Testis (tissue), 3 donors: ENCODE data around the gene DLL4. TPM values are rescaled to one million over a fixed set of nuclear protein-coding genes. Genes with fewer than 3 reads are reported as not detected.

Experiments
- DNase-seq: peaks from one replicate; pipeline ENCODE4 v3.0.0-alpha.2; 2019
- H3K27ac ChIP-seq, 2 donors: fragments of 200-600 bp; sonication (generic); one replicate each; pipeline ENCODE4 v1.5.1; 2019
- H3K27me3 ChIP-seq: fragments of 200-600 bp; sonication (generic); one replicate; pipeline ENCODE4 v1.5.1; 2019
- H3K36me3 ChIP-seq: fragments of 200-600 bp; sonication (generic); one replicate; pipeline ENCODE4 v1.5.1; 2017; ENCODE audit warnings: low read depth; ENCODE audit errors: missing control alignments
- H3K4me1 ChIP-seq: fragments of 200-600 bp; sonication (generic); one replicate; pipeline ENCODE4 v1.5.1; 2019
- H3K4me3 ChIP-seq, 2 donors: fragments of 200-600 bp; sonication (generic); one replicate each; pipeline ENCODE4 v1.5.1; 2017 to 2019
- H3K9me3 ChIP-seq: fragments of 200-600 bp; sonication (generic); one replicate; pipeline ENCODE4 v1.5.1; 2017
- POLR2A ChIP-seq: fragments of 450-650 bp; IDR thresholded peaks from one replicate; pipeline ENCODE4 v1.6.1; 2017; ENCODE audit warnings: antibody characterized with exemption, mild to moderate bottlenecking, moderate library complexity
- WGBS, 2 donors: methylation state at CpG; one replicate each; pipeline ENCODE4 v1.1.5; 2018; 5-methylcytosine and 5-hydroxymethylcytosine counted together
- intact Hi-C: fragments of 100-400 bp; cut with DNase I; formaldehyde crosslinking; loops from one replicate; pipeline ENCODE4 v1.15.1; 2023; ENCODE audit warnings: low total_unique reads
- polyA plus RNA-seq: library from polyadenylated mRNA; stranded (reverse); fragments of 350-450 nt; fragmentation: Illumina TruSeq; extraction: RNeasy Lipid Tissue Mini Kit (QIAGEN cat#74804); gene quantifications from one replicate; pipeline ENCODE4 v1.2.3, GENCODE V29; 2014; ENCODE audit warnings: low read depth, low replicate concordance; ENCODE audit not compliant: insufficient read depth
- total RNA-seq, 2 donors: library from RNA; depleted of rRNA; stranded (reverse); fragments of >200 nt; gene quantifications; one replicate each; pipeline ENCODE4 v1.2.3, GENCODE V29; 2016
- TF ChIP-seq, protein P1 (sequence below), 3 experiments: fragments of 450-650 bp in 2 of 3; fragments of 200-600 bp in 1 of 3; sonication (generic) in 1 of 3; IDR thresholded peaks; one replicate each; pipeline ENCODE4 v1.5.1; 2016 to 2019; ENCODE audit warnings: antibody characterized with exemption in 3 of 3, mild to moderate bottlenecking in 2 of 3, moderate library complexity in 1 of 3

The DLL4 gene
- total and polyA plus RNA-seq, 3 donors from 2014 or later, result 2.0 to 3.9 (median 3.5) TPM

DNA sequence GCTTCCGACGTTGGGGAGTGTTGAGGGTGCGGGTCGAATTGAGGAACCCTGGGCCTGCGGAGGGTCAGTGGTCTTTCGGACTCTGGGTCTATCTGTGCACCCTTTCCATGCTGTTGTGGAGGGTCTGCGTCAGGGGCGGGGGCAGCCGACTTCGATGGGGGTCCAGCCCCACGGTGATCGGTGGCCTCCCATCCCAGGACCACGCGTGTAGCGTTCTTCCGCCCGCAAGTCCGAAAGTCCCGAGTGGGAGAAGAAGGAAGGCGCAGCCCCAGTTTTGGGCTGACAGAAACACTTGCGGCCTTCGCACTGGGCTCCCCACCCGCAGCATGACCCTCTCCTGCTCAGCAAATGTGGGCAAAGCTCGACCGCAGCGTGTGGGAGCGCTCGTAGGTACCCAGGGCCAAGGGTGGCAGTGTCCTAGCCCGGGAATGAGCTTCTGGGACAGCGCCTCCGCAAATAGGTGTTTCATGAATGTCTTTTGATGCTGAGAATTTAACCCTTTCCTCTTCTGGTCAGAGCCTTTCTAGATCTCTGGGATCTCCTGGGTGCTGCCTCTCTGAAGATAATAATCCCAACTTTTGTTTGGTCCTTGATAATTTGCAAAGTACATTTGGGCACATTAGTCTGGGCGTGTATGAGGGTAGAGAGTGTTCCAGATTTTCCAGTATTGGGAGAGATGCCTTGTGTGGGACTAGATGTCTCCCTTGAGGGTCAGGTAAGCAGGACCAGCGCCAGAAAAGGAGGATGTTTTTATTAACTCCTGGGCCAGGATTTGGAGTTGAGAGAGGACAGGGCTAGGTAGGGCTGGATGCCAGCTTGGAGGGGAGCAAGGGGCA, 2.3 kb upstream of the DLL4 start:
- Histone ChIP-seq H3K9me3 (no peaks in the 10 kb centered on the region), H3K36me3 (no peaks in the 10 kb centered on the region), H3K4me3 (no peak overlapping the region), H3K27me3 (no peaks in the 10 kb centered on the region), H3K4me1 (peaks cover 45% of the 10 kb centered on the region), H3K27ac (no peak overlapping the region)
- TF ChIP-seq POLR2A, result no peak
- TF ChIP-seq, protein P1, sequence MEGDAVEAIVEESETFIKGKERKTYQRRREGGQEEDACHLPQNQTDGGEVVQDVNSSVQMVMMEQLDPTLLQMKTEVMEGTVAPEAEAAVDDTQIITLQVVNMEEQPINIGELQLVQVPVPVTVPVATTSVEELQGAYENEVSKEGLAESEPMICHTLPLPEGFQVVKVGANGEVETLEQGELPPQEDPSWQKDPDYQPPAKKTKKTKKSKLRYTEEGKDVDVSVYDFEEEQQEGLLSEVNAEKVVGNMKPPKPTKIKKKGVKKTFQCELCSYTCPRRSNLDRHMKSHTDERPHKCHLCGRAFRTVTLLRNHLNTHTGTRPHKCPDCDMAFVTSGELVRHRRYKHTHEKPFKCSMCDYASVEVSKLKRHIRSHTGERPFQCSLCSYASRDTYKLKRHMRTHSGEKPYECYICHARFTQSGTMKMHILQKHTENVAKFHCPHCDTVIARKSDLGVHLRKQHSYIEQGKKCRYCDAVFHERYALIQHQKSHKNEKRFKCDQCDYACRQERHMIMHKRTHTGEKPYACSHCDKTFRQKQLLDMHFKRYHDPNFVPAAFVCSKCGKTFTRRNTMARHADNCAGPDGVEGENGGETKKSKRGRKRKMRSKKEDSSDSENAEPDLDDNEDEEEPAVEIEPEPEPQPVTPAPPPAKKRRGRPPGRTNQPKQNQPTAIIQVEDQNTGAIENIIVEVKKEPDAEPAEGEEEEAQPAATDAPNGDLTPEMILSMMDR (IDR thresholded peaks at IDR 0.05), result no peak
- intact Hi-C loops, result no loop called here
- 18 to 39% methylated on average over 15 to 33 of the region's 33 CpGs for WGBS, 2 donors
- no peak for DNase-seq

DNA sequence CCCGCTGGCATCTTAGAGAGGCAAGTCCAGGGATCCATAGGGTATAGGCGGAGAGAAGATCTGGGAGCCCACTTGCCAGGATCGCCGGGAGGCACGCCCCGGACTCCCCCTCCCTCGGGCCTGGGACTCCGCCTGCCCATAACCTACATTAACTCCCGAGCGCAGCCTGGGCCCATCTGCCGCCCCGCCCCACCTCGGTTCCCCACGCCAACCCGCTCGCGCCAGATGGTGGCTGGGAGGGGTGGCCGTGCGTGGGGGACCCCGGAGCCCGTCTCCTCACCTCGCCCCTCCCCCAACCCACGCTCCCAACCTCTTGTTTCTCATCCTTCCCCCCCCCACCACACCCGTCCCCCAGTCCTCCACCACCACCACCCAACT, 1.7 kb upstream of the DLL4 start:
- Histone ChIP-seq H3K27ac (no peak overlapping the region), H3K36me3 (no peaks in the 10 kb centered on the region), H3K27me3 (no peaks in the 10 kb centered on the region), H3K4me3 (no peak overlapping the region), H3K9me3 (no peaks in the 10 kb centered on the region), H3K4me1 (peaks cover 45% of the 10 kb centered on the region)
- intact Hi-C loops, result no loop called here
- DNase-seq, result no peak
- WGBS, 2 donors, result 7 to 13% methylated on average over 4 to 24 of the region's 24 CpGs
- TF ChIP-seq, protein P1 (IDR thresholded peaks at IDR 0.05), result no peak
- TF ChIP-seq POLR2A, result no peak

DNA sequence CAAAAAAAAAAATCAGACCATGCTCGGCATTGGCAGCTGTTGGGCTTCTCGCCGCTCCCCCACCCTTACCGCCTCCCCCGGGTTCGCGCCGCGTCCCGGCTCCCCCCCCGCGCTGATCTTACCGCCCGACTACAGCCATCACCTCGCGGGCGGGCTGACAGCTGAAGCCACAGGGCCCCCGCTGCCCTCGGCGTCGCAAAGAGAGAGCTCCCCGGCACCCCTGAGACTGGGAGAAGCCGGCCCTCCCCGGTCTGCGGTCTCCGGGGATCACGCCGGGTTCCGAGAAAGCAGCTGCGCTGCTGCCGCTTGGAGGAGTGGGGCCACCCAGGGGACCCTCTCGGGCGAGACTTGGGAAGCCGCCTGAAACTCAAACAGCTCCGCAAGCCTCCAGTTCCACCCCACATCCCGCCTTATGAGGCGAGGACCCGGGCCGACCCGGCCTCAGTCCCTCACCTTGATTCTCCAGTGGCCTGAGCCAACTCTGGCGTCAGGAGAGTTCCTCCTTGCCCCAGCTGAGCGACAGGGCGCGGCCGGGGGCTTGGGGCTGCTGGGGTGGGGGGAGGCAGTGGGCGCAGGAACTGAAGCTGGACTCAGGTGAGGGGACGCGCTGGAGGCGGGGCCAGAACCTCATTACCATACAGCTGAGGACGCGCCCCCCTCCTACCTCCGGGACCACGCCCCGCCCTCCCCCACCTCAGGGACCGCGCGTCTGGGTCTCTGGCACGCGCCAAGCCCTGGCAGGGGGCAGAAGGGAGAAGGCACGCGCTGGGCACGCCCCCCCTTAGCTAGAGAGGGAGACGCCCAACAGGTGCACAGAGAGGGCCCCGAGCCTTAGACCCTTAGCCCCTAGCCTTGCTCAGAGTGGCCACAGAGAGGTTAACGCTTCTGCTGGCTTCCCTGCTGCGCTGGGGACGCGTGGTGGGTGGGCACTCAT, 1.0 kb upstream of the DLL4 start:
- DNase-seq, result no peak

DNA sequence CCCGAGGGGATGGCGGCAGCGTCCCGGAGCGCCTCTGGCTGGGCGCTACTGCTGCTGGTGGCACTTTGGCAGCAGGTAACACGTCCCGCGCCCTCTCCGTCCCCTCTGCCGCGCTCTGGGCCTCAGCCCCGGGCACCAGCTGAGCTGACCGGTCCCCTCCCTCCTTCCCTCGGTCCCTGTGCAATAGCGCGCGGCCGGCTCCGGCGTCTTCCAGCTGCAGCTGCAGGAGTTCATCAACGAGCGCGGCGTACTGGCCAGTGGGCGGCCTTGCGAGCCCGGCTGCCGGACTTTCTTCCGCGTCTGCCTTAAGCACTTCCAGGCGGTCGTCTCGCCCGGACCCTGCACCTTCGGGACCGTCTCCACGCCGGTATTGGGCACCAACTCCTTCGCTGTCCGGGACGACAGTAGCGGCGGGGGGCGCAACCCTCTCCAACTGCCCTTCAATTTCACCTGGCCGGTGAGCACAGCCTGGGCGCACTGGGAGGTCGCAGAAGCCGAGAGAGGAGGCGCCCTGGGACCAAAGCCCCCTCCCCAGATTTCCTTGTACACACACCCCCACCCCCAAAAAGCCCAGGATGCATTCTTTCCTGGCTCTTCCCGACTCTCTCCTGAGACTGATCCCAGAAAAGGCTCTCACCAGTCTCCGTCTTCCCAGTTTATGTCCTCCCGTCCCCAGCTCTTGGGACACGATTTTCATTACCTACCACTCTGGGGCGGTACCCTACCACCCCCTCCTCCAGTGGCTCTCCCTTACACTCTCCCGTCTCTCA, 705 bp downstream of the DLL4 start:
- H3K27me3 ChIP-seq, result no peaks in the 10 kb centered on the region
- intact Hi-C loops, result no loop called here
- peaks cover 45% of the 10 kb centered on the region for H3K4me1 ChIP-seq
- H3K36me3 ChIP-seq, result no peaks in the 10 kb centered on the region
- no peaks in the 10 kb centered on the region for H3K9me3 ChIP-seq
- peak; percentile 47 for DNase-seq
- peak overlapping the region; percentile 2 to 53 for H3K4me3 ChIP-seq
- no peak overlapping the region for H3K27ac ChIP-seq
- TF ChIP-seq POLR2A, result no peak
- TF ChIP-seq, protein P1 (IDR thresholded peaks at IDR 0.05), result no peak
- 1% methylated on average over 8 to 56 of the region's 56 CpGs for WGBS, 2 donors

More for the DNA sequence above, 1.0 kb upstream of the DLL4 start:
- Histone ChIP-seq H3K9me3 (no peaks in the 10 kb centered on the region), H3K4me1 (peaks cover 45% of the 10 kb centered on the region), H3K36me3 (no peaks in the 10 kb centered on the region), H3K27me3 (no peaks in the 10 kb centered on the region), H3K4me3 (peak overlapping the region in 1 of 2 donors; percentile 53), H3K27ac (no peak overlapping the region)
- intact Hi-C loops, result no loop called here
- TF ChIP-seq, protein P1 (IDR thresholded peaks at IDR 0.05), result no peak
- no peak for TF ChIP-seq POLR2A
- 0 to 1% methylated on average over 6 to 56 of the region's 68 CpGs for WGBS, 2 donors
